Duodenal mucosa (tissue), 2 donors: Measurements from ENCODE around the gene ENO1.
A peak's percentile ranks its signal among the peaks of the same experiment; 100 is the strongest.

Experiments used
- H3K27ac ChIP-seq: one replicate; pipeline ENCODE4 v1.7.0; 2013; ENCODE audit warnings: low read depth, low read length
- H3K27me3 ChIP-seq, 2 donors: one replicate each; pipeline ENCODE4 v1.7.0; 2013; ENCODE audit warnings: low read length in 2 of 2, control low read depth in 1 of 2; ENCODE audit not compliant: insufficient read depth in 2 of 2, control insufficient read depth in 1 of 2
- H3K36me3 ChIP-seq, 2 donors: one replicate each; pipeline ENCODE4 v1.7.0; 2013; ENCODE audit warnings: low read length in 2 of 2, control low read depth in 1 of 2; ENCODE audit not compliant: insufficient read depth in 2 of 2, control insufficient read depth in 1 of 2
- H3K4me1 ChIP-seq, 2 donors: one replicate each; pipeline ENCODE4 v1.7.0; 2013; ENCODE audit warnings: low read length in 2 of 2, control low read depth in 1 of 2; ENCODE audit not compliant: insufficient read depth in 2 of 2, control insufficient read depth in 1 of 2
- H3K4me3 ChIP-seq, 2 donors: one replicate each; pipeline ENCODE4 v1.7.0; 2013; ENCODE audit warnings: low read length in 2 of 2, low read depth in 1 of 2
- H3K9ac ChIP-seq, 2 donors: one replicate each; pipeline ENCODE4 v1.7.0; 2013; ENCODE audit warnings: low read length in 2 of 2, low read depth in 1 of 2
- H3K9me3 ChIP-seq, 2 donors: one replicate each; pipeline ENCODE4 v1.7.0; 2013; ENCODE audit warnings: low read length in 2 of 2, control low read depth in 1 of 2; ENCODE audit not compliant: control insufficient read depth in 1 of 2

The ENO1 gene

GRCh38 chr1:8862528-8862927 lies 16.0 kb downstream of the ENO1 start:
- no peak overlapping the region for H3K27ac ChIP-seq
- H3K36me3 ChIP-seq: peaks cover 58 to 97% of the 10 kb centered on the region in 2 donors
- no peak overlapping the region for H3K9ac ChIP-seq
- H3K27me3 ChIP-seq: no peaks in the 10 kb centered on the region
- peaks cover 0 to 15% of the 10 kb centered on the region in 2 donors for H3K4me1 ChIP-seq
- no peak overlapping the region for H3K4me3 ChIP-seq
- H3K9me3 ChIP-seq: no peaks in the 10 kb centered on the region

- Histone ChIP-seq H3K4me3 (no peak overlapping the region), H3K9me3 (no peaks in the 10 kb centered on the region), H3K27ac (no peak overlapping the region), H3K36me3 (peaks cover 54 to 90% of the 10 kb centered on the region in 2 donors), H3K9ac (no peak overlapping the region), H3K4me1 (peaks cover 0 to 15% of the 10 kb centered on the region in 2 donors), H3K27me3 (no peaks in the 10 kb centered on the region)
Measured at GRCh38 chr1:8860738-8861516, 17.6 kb downstream of the ENO1 start.

- Histone ChIP-seq H3K36me3 (peaks cover 38 to 71% of the 10 kb centered on the region in 2 donors), H3K27ac (no peak overlapping the region), H3K4me3 (no peak overlapping the region), H3K9ac (no peak overlapping the region), H3K9me3 (no peaks in the 10 kb centered on the region), H3K4me1 (peaks cover 0 to 15% of the 10 kb centered on the region in 2 donors), H3K27me3 (no peaks in the 10 kb centered on the region)
Measured at GRCh38 chr1:8858888-8859706, 19.4 kb downstream of the ENO1 start.

GRCh38 chr1:8858112-8858668 lies 20.3 kb downstream of the ENO1 start:
- H3K27me3 ChIP-seq: no peaks in the 10 kb centered on the region
- H3K36me3 ChIP-seq: peaks cover 31 to 62% of the 10 kb centered on the region in 2 donors

GRCh38 chr1:8856689-8857412 lies 21.6 kb downstream of the ENO1 start:
- Histone ChIP-seq H3K27me3 (no peaks in the 10 kb centered on the region), H3K36me3 (peaks cover 21 to 49% of the 10 kb centered on the region in 2 donors)

More at GRCh38 chr1:8858112-8858668, 20.3 kb downstream of the ENO1 start:
- no peaks in the 10 kb centered on the region for H3K9me3 ChIP-seq
- H3K4me1 ChIP-seq: peaks cover 0 to 15% of the 10 kb centered on the region in 2 donors
- no peak overlapping the region for H3K4me3 ChIP-seq
- no peak overlapping the region for H3K9ac ChIP-seq
- H3K27ac ChIP-seq: no peak overlapping the region

GRCh38 chr1:8854240-8854639 lies 24.2 kb downstream of the ENO1 start:
- peaks cover 7 to 23% of the 10 kb centered on the region in 2 donors for H3K36me3 ChIP-seq
- no peak overlapping the region for H3K9ac ChIP-seq
- H3K27me3 ChIP-seq: no peaks in the 10 kb centered on the region
- no peak overlapping the region for H3K4me3 ChIP-seq
- no peaks in the 10 kb centered on the region for H3K9me3 ChIP-seq
- peaks cover 4 to 14% of the 10 kb centered on the region in 2 donors for H3K4me1 ChIP-seq
- no peak overlapping the region for H3K27ac ChIP-seq

More at GRCh38 chr1:8856689-8857412, 21.6 kb downstream of the ENO1 start:
- Histone ChIP-seq H3K4me3 (no peak overlapping the region), H3K9ac (no peak overlapping the region), H3K4me1 (peaks cover 0 to 15% of the 10 kb centered on the region in 2 donors), H3K9me3 (no peaks in the 10 kb centered on the region), H3K27ac (no peak overlapping the region)

- Histone ChIP-seq H3K36me3 (no peaks in the 10 kb centered on the region), H3K4me3 (no peak overlapping the region), H3K27ac (no peak overlapping the region), H3K9ac (no peak overlapping the region), H3K9me3 (no peaks in the 10 kb centered on the region), H3K4me1 (peaks cover 14 to 23% of the 10 kb centered on the region in 2 donors), H3K27me3 (no peaks in the 10 kb centered on the region)
Measured at GRCh38 chr1:8851060-8851459, 27.4 kb downstream of the ENO1 start.

- peak overlapping the region; percentile 30 for H3K27ac ChIP-seq
- H3K36me3 ChIP-seq: no peaks in the 10 kb centered on the region
- peak overlapping the region; percentile 21 to 36 for H3K4me3 ChIP-seq
- H3K9ac ChIP-seq: peak overlapping the region in 1 of 2 donors; percentile 47
- no peaks in the 10 kb centered on the region for H3K9me3 ChIP-seq
- H3K4me1 ChIP-seq: peaks cover 23 to 29% of the 10 kb centered on the region in 2 donors
- H3K27me3 ChIP-seq: no peaks in the 10 kb centered on the region
Measured at GRCh38 chr1:8848663-8849386, 29.7 kb downstream of the ENO1 start.

GRCh38 chr1:8847990-8848389 lies 30.5 kb downstream of the ENO1 start:
- Histone ChIP-seq H3K4me3 (no peak overlapping the region), H3K9ac (no peak overlapping the region), H3K27ac (no peak overlapping the region), H3K4me1 (peaks cover 23 to 29% of the 10 kb centered on the region in 2 donors), H3K27me3 (no peaks in the 10 kb centered on the region), H3K9me3 (no peaks in the 10 kb centered on the region), H3K36me3 (no peaks in the 10 kb centered on the region)
